GM23338 (cell line): ENCODE results near the gene FNDC3B. TPM values are rescaled to one million over a fixed set of nuclear protein-coding genes. Genes with fewer than 3 reads are reported as not detected.
"Not testable (repeated sequence)": the region's sequence is repeated elsewhere in the genome, so short reads cannot be mapped to it uniquely, and the experiment has no call there.

Experiments used
- ATAC-seq: fragments of 200-7000 bp; cut with Tn5 transposase; 3 replicates; pipeline ENCODE4 v1.9.1; 2020
- DNase-seq: peaks from one replicate; pipeline ENCODE4 v3.0.0-alpha.2; 2015; ENCODE audit warnings: low spot score
- H2AFZ ChIP-seq: fragments of 200-600 bp; sonication (generic); 2 replicates; pipeline ENCODE4 v1.8.0; 2016; ENCODE audit warnings: antibody characterized with exemption, mild to moderate bottlenecking, moderate library complexity
- H3F3A ChIP-seq: fragments of 200-600 bp; sonication (generic); replicated peaks from 2 replicates; pipeline ENCODE4 v1.8.0; 2017; ENCODE audit warnings: antibody characterized with exemption, mixed run types, low read depth
- H3K27ac ChIP-seq: fragments of 200-600 bp; sonication (generic); 2 replicates; pipeline ENCODE4 v1.6.1; 2016; ENCODE audit warnings: low read depth
- H3K27me3 ChIP-seq: fragments of 200-600 bp; sonication (generic); 2 replicates; pipeline ENCODE4 v1.8.0; 2016; ENCODE audit warnings: mild to moderate bottlenecking, mixed run types, moderate library complexity; ENCODE audit not compliant: insufficient read depth
- H3K36me3 ChIP-seq: fragments of 200-600 bp; sonication (generic); 2 replicates; pipeline ENCODE4 v1.8.0; 2016; ENCODE audit warnings: mild to moderate bottlenecking; ENCODE audit not compliant: insufficient read depth
- H3K4me1 ChIP-seq: fragments of 200-600 bp; sonication (generic); 2 replicates; pipeline ENCODE4 v1.8.0; 2016; ENCODE audit warnings: mild to moderate bottlenecking, moderate library complexity; ENCODE audit not compliant: insufficient read depth
- H3K4me2 ChIP-seq: fragments of 200-600 bp; sonication (generic); 2 replicates; pipeline ENCODE4 v1.7.1; 2017; ENCODE audit warnings: mixed run types
- H3K4me3 ChIP-seq: fragments of 200-600 bp; sonication (generic); 2 replicates; pipeline ENCODE4 v1.6.1; 2016; ENCODE audit warnings: mixed run types
- H3K79me2 ChIP-seq: fragments of 200-600 bp; sonication (generic); replicated peaks from 2 replicates; pipeline ENCODE4 v1.8.0; 2017; ENCODE audit warnings: mild to moderate bottlenecking; ENCODE audit not compliant: insufficient read depth
- H3K9me2 ChIP-seq: fragments of 200-600 bp; sonication (generic); 2 replicates; pipeline ENCODE4 v1.8.0; 2017; ENCODE audit not compliant: insufficient read depth
- H4K20me1 ChIP-seq: fragments of 200-600 bp; sonication (generic); replicated peaks from 2 replicates; pipeline ENCODE4 v1.8.0; 2017; ENCODE audit warnings: mild to moderate bottlenecking; ENCODE audit not compliant: insufficient read depth
- H3K27ac Mint-ChIP-seq: 2 replicates; pipeline ENCODE4 v1.8.0; 2020; ENCODE audit warnings: inconsistent platforms, mild to moderate bottlenecking, moderate library complexity, mixed read lengths
- H3K27me3 Mint-ChIP-seq: 3 replicates; pipeline ENCODE4 v1.8.0; 2022; ENCODE audit warnings: low read depth, mild to moderate bottlenecking, moderate library complexity, mixed read lengths, inconsistent platforms; ENCODE audit not compliant: insufficient read depth, poor library complexity
- H3K36me3 Mint-ChIP-seq: 3 replicates; pipeline ENCODE4 v1.8.0; 2021; ENCODE audit warnings: low read depth, mild to moderate bottlenecking, inconsistent platforms, moderate library complexity, mixed read lengths
- H3K4me1 Mint-ChIP-seq: 3 replicates; pipeline ENCODE4 v1.8.0; 2020; ENCODE audit warnings: mild to moderate bottlenecking, inconsistent platforms, mixed read lengths
- H3K4me3 Mint-ChIP-seq: 3 replicates; pipeline ENCODE4 v1.8.0; 2021; ENCODE audit warnings: moderate library complexity, mild to moderate bottlenecking, inconsistent platforms, mixed read lengths
- H3K9me3 Mint-ChIP-seq: 3 replicates; pipeline ENCODE4 v1.8.0; 2020; ENCODE audit warnings: moderate library complexity, mild to moderate bottlenecking, inconsistent platforms, mixed read lengths
- CTCF ChIP-seq, 2 experiments: fragments of 200-600 bp in 1 of 2; sonication (generic) in 1 of 2; conservative IDR thresholded peaks; 2 replicates each; pipeline versions ENCODE4 v1.5.1 to v1.6.1; 2016 to 2017; ENCODE audit warnings: antibody characterized with exemption in 2 of 2, low read depth in 2 of 2, mild to moderate bottlenecking in 2 of 2, moderate library complexity in 1 of 2
- ETS1 ChIP-seq: IDR thresholded peaks from 2 replicates; pipeline ENCODE4 v1.6.1; 2016; ENCODE audit warnings: antibody characterized with exemption
- JUNB ChIP-seq: IDR thresholded peaks from one replicate; pipeline ENCODE4 v1.6.1; 2016; ENCODE audit warnings: antibody characterized with exemption; ENCODE audit not compliant: unreplicated experiment
- NANOG ChIP-seq: IDR thresholded peaks from 2 replicates; pipeline ENCODE4 v1.6.1; 2016; ENCODE audit warnings: antibody characterized with exemption, borderline replicate concordance
- ZNF114 ChIP-seq: fragments of 250-450 bp; sonication (Bioruptor Pico); IDR thresholded peaks from 2 replicates; pipeline ENCODE4 v1.5.0; 2020; ENCODE audit warnings: mild to moderate bottlenecking, moderate library complexity
- ZNF331 ChIP-seq: fragments of 250-450 bp; sonication (Bioruptor Pico); IDR thresholded peaks from 2 replicates; pipeline ENCODE4 v1.5.0; 2020; ENCODE audit warnings: low read depth, mild to moderate bottlenecking, moderate library complexity
- polyA plus RNA-seq: library from polyadenylated mRNA; unstranded; fragments of >200 nt; fragmentation: Nextera tagmentation; extraction: Ambion mirVana; gene quantifications from 2 replicates; pipeline ENCODE4 v1.2.1, GENCODE V29; 2016
- total RNA-seq: library from RNA; depleted of rRNA; stranded (reverse); fragments of >200 nt; shearing (Covaris generic); gene quantifications from 2 replicates; pipeline ENCODE4 v1.2.3, GENCODE V29; 2014
- TF ChIP-seq, protein P1 (sequence below): IDR thresholded peaks from one replicate; pipeline ENCODE4 v1.6.1; 2018; ENCODE audit warnings: antibody characterized with exemption; ENCODE audit not compliant: unreplicated experiment

The FNDC3B gene
- total and polyA plus RNA-seq, 2 experiments from 2014 or later, result 19.1 to 55.4 TPM

GRCh38 chr3:172092658-172093057 lies 53.3 kb downstream of the FNDC3B start:
- H3K4me3 Mint-ChIP-seq, result no peak overlapping the region
- H3K4me3 ChIP-seq, result no peak overlapping the region
- H3K9me2 ChIP-seq, result no peaks in the 10 kb centered on the region
- ATAC-seq (no peak), DNase-seq (no peak)
- H3K27ac ChIP-seq, result no peak overlapping the region
- H3K36me3 Mint-ChIP-seq, result peaks cover 4% of the 10 kb centered on the region; the same call in 2 of the 3 replicates
- H3K4me2 ChIP-seq, result no peak overlapping the region
- peaks cover 52% of the 10 kb centered on the region for H3K4me1 Mint-ChIP-seq
- H3K9me3 Mint-ChIP-seq, result no peaks in the 10 kb centered on the region
- H3K27me3 Mint-ChIP-seq, result peaks cover 2% of the 10 kb centered on the region
- no peak for TF ChIP-seq ETS1
- no peak for TF ChIP-seq ZNF114 (CRISPR knock-in tag)
- no peak for TF ChIP-seq ZNF331
- TF ChIP-seq NANOG, result no peak
- no peak for TF ChIP-seq JUNB
- no peak overlapping the region for H2AFZ ChIP-seq
- H3K36me3 ChIP-seq, result no peaks in the 10 kb centered on the region
- H3K79me2 ChIP-seq, result peaks cover 94% of the 10 kb centered on the region
- no peak overlapping the region for H3K27ac Mint-ChIP-seq
- H3K27me3 ChIP-seq, result no peaks in the 10 kb centered on the region
- peaks cover 49% of the 10 kb centered on the region for H3K4me1 ChIP-seq
- 0 out of 2 replicates have a peak, but pooled peaks cover 7% of the 10 kb centered on the region for H4K20me1 ChIP-seq
- H3F3A ChIP-seq, result no peaks in the 10 kb centered on the region

GRCh38 chr3:172093581-172094443 lies 54.4 kb downstream of the FNDC3B start:
- H3K27ac Mint-ChIP-seq, H3K27me3 Mint-ChIP-seq: not testable (repeated sequence)
- H3K4me1 Mint-ChIP-seq, result peaks cover 53% of the 10 kb centered on the region

DNA sequence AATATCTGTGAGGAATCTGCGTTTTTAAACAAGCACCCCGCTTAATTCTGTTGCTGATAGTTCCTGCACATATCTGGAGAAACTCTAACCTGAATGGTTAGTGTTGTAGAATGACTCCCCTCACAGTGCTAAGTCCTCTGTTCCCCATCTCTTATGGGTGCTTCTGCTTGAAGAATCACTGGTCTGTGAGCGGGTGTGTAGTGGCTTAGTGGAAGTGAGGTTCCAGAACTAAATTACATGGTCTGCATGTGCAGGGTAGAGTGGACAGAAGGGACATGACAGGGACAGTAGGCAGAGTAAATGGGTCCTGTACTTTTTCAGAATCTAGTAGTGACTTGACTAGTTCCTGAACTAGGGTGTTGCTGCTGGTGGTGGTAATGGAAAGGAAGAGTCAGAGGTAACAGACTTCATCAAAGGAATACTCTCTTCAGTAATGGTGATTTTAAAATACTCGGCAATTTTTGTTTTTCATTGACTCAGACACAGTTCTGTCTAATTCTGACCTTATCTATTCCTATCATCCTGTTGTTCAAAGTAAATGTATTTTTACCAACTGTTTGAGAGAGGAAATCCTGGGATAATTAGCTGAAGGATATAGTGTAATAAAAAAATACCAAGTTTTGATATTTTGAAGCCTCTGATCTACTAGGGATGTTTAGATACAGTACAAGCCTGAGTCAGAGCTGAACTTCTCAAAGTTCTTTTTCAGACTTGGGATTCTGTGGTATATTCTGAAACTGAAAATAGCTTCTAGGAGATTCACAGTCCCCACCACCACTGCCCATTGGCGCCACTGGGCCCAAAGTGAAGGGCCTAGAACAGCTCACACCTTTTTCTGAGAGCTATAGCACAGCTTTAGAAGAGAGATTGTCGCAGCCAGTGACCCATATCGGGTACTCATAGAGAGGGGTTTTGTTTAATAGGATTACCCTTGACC lies 55.5 kb downstream of the FNDC3B start:
- peak; percentile 56 for ATAC-seq

More at GRCh38 chr3:172093581-172094443, 54.4 kb downstream of the FNDC3B start:
- not testable (repeated sequence) for H4K20me1 ChIP-seq, H3K36me3 ChIP-seq, H2AFZ ChIP-seq, H3K4me3 ChIP-seq, H3K4me3 Mint-ChIP-seq, H3K4me2 ChIP-seq, H3F3A ChIP-seq, DNase-seq, H3K27ac ChIP-seq, H3K27me3 ChIP-seq, ATAC-seq, H3K9me3 Mint-ChIP-seq, H3K9me2 ChIP-seq, H3K36me3 Mint-ChIP-seq
- Histone ChIP-seq H3K4me1 (peaks cover 49% of the 10 kb centered on the region), H3K79me2 (peaks cover 92% of the 10 kb centered on the region)

More for the DNA sequence above, 55.5 kb downstream of the FNDC3B start:
- Histone ChIP-seq H3K27me3 (no peaks in the 10 kb centered on the region), H3K79me2 (peaks cover 92% of the 10 kb centered on the region), H4K20me1 (0 out of 2 replicates have a peak, but pooled peaks cover 7% of the 10 kb centered on the region), H3K9me2 (no peaks in the 10 kb centered on the region), H3K36me3 (no peaks in the 10 kb centered on the region), H3K4me2 (no peak overlapping the region), H3F3A (no peaks in the 10 kb centered on the region), H3K27ac (no peak overlapping the region), H2AFZ (no peak overlapping the region), H3K4me1 (peaks cover 52% of the 10 kb centered on the region), H3K4me3 (no peak overlapping the region)
- H3K9me3 Mint-ChIP-seq, result no peaks in the 10 kb centered on the region
- TF ChIP-seq, protein P1, sequence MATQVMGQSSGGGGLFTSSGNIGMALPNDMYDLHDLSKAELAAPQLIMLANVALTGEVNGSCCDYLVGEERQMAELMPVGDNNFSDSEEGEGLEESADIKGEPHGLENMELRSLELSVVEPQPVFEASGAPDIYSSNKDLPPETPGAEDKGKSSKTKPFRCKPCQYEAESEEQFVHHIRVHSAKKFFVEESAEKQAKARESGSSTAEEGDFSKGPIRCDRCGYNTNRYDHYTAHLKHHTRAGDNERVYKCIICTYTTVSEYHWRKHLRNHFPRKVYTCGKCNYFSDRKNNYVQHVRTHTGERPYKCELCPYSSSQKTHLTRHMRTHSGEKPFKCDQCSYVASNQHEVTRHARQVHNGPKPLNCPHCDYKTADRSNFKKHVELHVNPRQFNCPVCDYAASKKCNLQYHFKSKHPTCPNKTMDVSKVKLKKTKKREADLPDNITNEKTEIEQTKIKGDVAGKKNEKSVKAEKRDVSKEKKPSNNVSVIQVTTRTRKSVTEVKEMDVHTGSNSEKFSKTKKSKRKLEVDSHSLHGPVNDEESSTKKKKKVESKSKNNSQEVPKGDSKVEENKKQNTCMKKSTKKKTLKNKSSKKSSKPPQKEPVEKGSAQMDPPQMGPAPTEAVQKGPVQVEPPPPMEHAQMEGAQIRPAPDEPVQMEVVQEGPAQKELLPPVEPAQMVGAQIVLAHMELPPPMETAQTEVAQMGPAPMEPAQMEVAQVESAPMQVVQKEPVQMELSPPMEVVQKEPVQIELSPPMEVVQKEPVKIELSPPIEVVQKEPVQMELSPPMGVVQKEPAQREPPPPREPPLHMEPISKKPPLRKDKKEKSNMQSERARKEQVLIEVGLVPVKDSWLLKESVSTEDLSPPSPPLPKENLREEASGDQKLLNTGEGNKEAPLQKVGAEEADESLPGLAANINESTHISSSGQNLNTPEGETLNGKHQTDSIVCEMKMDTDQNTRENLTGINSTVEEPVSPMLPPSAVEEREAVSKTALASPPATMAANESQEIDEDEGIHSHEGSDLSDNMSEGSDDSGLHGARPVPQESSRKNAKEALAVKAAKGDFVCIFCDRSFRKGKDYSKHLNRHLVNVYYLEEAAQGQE, result no peak
- TF ChIP-seq CTCF (conservative IDR thresholded peaks at IDR 0.05; ENCODE audit: low read depth in 2 of 2) (peak in 1 of 2 experiments; percentile 9; a peak in 2 of 4 replicates), ZNF114 (CRISPR knock-in tag) (no peak)
- no peak overlapping the region for H3K4me3 Mint-ChIP-seq
- H3K27me3 Mint-ChIP-seq, result peaks cover 2% of the 10 kb centered on the region
- peak overlapping the region; percentile 28; the same call in 1 of the 2 replicates for H3K27ac Mint-ChIP-seq
- H3K4me1 Mint-ChIP-seq, result peaks cover 54% of the 10 kb centered on the region
- peak; percentile 43 for DNase-seq
- H3K36me3 Mint-ChIP-seq, result peaks cover 4% of the 10 kb centered on the region; the same call in 2 of the 3 replicates
